ENCODE measurements around the gene AGMO. TPM values are rescaled to one million over a fixed set of nuclear protein-coding genes. Genes with fewer than 3 reads are reported as not detected.

Gene AGMO
- polyA plus RNA-seq, 1 donor from 2014 or later, result not detected

- TF ChIP-seq MXI1 (conservative IDR thresholded peaks at IDR 0.05; ENCODE audit: poor library complexity, severe bottlenecking) (no peak), TAF1 (IDR thresholded peaks at IDR 0.05; ENCODE audit: low read depth) (no peak)
Observed at GRCh38 chr7:15234431-15234830, 327.4 kb downstream of the AGMO start (continued).

DNA sequence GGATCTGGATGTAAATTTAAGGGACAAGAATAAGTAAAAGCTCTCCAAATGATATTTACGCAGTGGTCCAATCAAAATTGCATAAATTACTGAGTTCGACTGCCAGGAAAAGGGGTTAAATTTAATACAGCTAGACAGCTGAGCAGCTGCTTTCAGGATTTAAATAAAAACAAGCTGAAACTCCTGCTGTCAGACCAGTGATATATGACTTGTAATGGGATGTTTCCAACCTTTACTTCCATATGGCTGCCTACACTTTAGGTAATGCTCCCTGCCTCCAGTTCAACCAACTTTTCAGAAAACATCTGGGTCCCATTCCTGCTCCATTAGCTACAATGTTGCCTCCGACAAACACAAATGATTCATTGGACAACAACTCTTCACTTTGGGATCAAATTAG, 333.0 kb downstream of the AGMO start:
- Histone ChIP-seq H4K20me1 (ENCODE audit: insufficient read depth) (no peaks in the 10 kb centered on the region), H3K27me3 (ENCODE audit: insufficient read depth, low read depth, low read length) (no peaks in the 10 kb centered on the region), H3K27ac (ENCODE audit: low read length) (no peak overlapping the region), H3K9me2 (ENCODE audit: insufficient read depth, low read length) (no peaks in the 10 kb centered on the region), H3K4me2 (ENCODE audit: low read length) (no peak overlapping the region), H3K9me3 (ENCODE audit: low read length) (no peaks in the 10 kb centered on the region), H2AFZ (ENCODE audit: low read depth, low read length) (no peak overlapping the region), H3F3A (ENCODE audit: insufficient read depth, low read length, poor library complexity, severe bottlenecking) (no peaks in the 10 kb centered on the region), H3K4me3 (ENCODE audit: low read length) (no peak overlapping the region), H3K79me2 (replicated peaks; ENCODE audit: insufficient read depth, low read length) (no peaks in the 10 kb centered on the region), H3K9ac (ENCODE audit: low read length) (no peak overlapping the region), H3K36me3 (ENCODE audit: insufficient read depth, low read length) (no peaks in the 10 kb centered on the region)
- TF ChIP-seq POLR2AphosphoS5 (IDR thresholded peaks at IDR 0.05) (no peak), EZH2 (IDR thresholded peaks at IDR 0.05; ENCODE audit: borderline replicate concordance, insufficient read depth, low read length, poor library complexity, severe bottlenecking) (no peak), EP300 (conservative IDR thresholded peaks at IDR 0.05; ENCODE audit: poor library complexity, severe bottlenecking) (no peak), RAD21 (conservative IDR thresholded peaks at IDR 0.05) (no peak), CTCF (IDR thresholded peaks at IDR 0.05; ENCODE audit: poor library complexity, severe bottlenecking) (no peak), REST (IDR thresholded peaks at IDR 0.05; ENCODE audit: borderline replicate concordance) (no peak), SMC3 (conservative IDR thresholded peaks at IDR 0.05; ENCODE audit: poor library complexity) (no peak), TAF1 (IDR thresholded peaks at IDR 0.05; ENCODE audit: low read depth) (no peak), MXI1 (conservative IDR thresholded peaks at IDR 0.05; ENCODE audit: poor library complexity, severe bottlenecking) (no peak)

DNA sequence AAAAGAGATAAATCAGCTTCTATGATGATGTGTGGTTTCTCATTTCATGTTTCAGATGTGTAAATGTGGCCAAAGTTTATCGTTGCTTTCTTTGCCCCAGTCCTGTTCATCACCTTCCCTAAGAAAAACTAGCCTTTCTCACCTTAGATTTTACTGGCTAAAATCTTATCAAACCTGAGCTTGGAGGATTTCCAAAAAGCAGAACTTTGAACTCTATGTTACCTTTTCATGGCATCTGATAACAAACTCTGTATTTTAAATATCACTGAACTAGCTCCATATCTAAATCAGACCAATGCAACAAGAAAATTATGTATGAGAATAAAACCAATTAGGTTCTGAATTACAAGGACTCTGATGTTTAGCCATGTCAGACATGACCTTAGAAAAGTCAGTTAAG, 335.8 kb downstream of the AGMO start:
- Histone ChIP-seq H3K27ac (ENCODE audit: low read length) (no peak overlapping the region), H3K9me3 (ENCODE audit: low read length) (no peaks in the 10 kb centered on the region), H3K27me3 (ENCODE audit: insufficient read depth, low read depth, low read length) (no peaks in the 10 kb centered on the region), H3K4me3 (ENCODE audit: low read length) (no peak overlapping the region), H3K9me2 (ENCODE audit: insufficient read depth, low read length) (no peaks in the 10 kb centered on the region), H3K79me2 (replicated peaks; ENCODE audit: insufficient read depth, low read length) (no peaks in the 10 kb centered on the region), H4K20me1 (ENCODE audit: insufficient read depth) (no peaks in the 10 kb centered on the region), H3K9ac (ENCODE audit: low read length) (no peak overlapping the region), H3K36me3 (ENCODE audit: insufficient read depth, low read length) (no peaks in the 10 kb centered on the region), H3K4me2 (ENCODE audit: low read length) (no peak overlapping the region), H2AFZ (ENCODE audit: low read depth, low read length) (no peak overlapping the region), H3F3A (ENCODE audit: insufficient read depth, low read length, poor library complexity, severe bottlenecking) (no peaks in the 10 kb centered on the region)
- TF ChIP-seq EP300 (conservative IDR thresholded peaks at IDR 0.05; ENCODE audit: poor library complexity, severe bottlenecking) (no peak), CTCF (IDR thresholded peaks at IDR 0.05; ENCODE audit: poor library complexity, severe bottlenecking) (no peak), SMC3 (conservative IDR thresholded peaks at IDR 0.05; ENCODE audit: poor library complexity) (no peak), POLR2AphosphoS5 (IDR thresholded peaks at IDR 0.05) (no peak), TAF1 (IDR thresholded peaks at IDR 0.05; ENCODE audit: low read depth) (no peak), EZH2 (IDR thresholded peaks at IDR 0.05; ENCODE audit: borderline replicate concordance, insufficient read depth, low read length, poor library complexity, severe bottlenecking) (no peak), MXI1 (conservative IDR thresholded peaks at IDR 0.05; ENCODE audit: poor library complexity, severe bottlenecking) (no peak), RAD21 (conservative IDR thresholded peaks at IDR 0.05) (no peak), REST (IDR thresholded peaks at IDR 0.05; ENCODE audit: borderline replicate concordance) (no peak)

Measured in neural cell (in vitro differentiated cells).